CD14-positive monocyte (primary cell): ENCODE results near the gene IGF1R. TPM values are rescaled to one million over a fixed set of nuclear protein-coding genes. Genes with fewer than 3 reads are reported as not detected.

Source experiments
- DNase-seq, 3 donors: peaks; one replicate each; pipeline ENCODE4 v3.0.0-alpha.2; 2011 to 2022
- H2AFZ ChIP-seq: 2 replicates; pipeline ENCODE4 v1.6.0; 2012; ENCODE audit warnings: mild to moderate bottlenecking, low read depth, low read length, inconsistent platforms; ENCODE audit not compliant: insufficient read depth, poor library complexity, severe bottlenecking
- H3K27ac ChIP-seq, 2 donors: 1 replicate in 1 of 2; 2 replicates in 1 of 2; pipeline ENCODE4 v1.5.1; 2012 to 2013; ENCODE audit warnings: low read length in 2 of 2, control low read depth in 1 of 2, inconsistent platforms in 1 of 2, low read depth in 1 of 2, mild to moderate bottlenecking in 1 of 2
- H3K27me3 ChIP-seq, 2 donors: one replicate each; pipeline versions ENCODE4 v1.6.0 to v1.6.1; 2011 to 2013; ENCODE audit warnings: low read length in 2 of 2; ENCODE audit not compliant: control insufficient read depth in 2 of 2, insufficient read depth in 2 of 2
- H3K36me3 ChIP-seq, 2 donors: replicated peaks in 1 of 2; 1 replicate in 1 of 2; 2 replicates in 1 of 2; pipeline versions ENCODE4 v1.5.1 to v1.6.1; 2012 to 2013; ENCODE audit warnings: low read length in 2 of 2, control low read depth in 1 of 2, inconsistent platforms in 1 of 2, mild to moderate bottlenecking in 1 of 2; ENCODE audit not compliant: insufficient read depth in 2 of 2, control insufficient read depth in 1 of 2
- H3K4me1 ChIP-seq, 2 donors: 1 replicate in 1 of 2; 2 replicates in 1 of 2; pipeline versions ENCODE4 v1.5.1 to v1.6.1; 2012 to 2013; ENCODE audit warnings: low read length in 2 of 2, control low read depth in 1 of 2, inconsistent platforms in 1 of 2, mild to moderate bottlenecking in 1 of 2, moderate library complexity in 1 of 2; ENCODE audit not compliant: insufficient read depth in 2 of 2, control insufficient read depth in 1 of 2
- H3K4me2 ChIP-seq: replicated peaks from 2 replicates; pipeline ENCODE3; 2012; ENCODE audit warnings: low read length, moderate library complexity, mild to moderate bottlenecking; ENCODE audit not compliant: poor library complexity, severe bottlenecking; ENCODE audit errors: extremely low read depth
- H3K4me3 ChIP-seq, 3 experiments: fragments of 200-600 bp in 1 of 3; sonication (generic) in 1 of 3; replicated peaks in 1 of 3; 1 replicate in 2 of 3; 2 replicates in 1 of 3; pipeline ENCODE4 v1.5.1; 2011 to 2013; ENCODE audit warnings: low read length in 3 of 3, mild to moderate bottlenecking in 3 of 3, control low read depth in 2 of 3, low read depth in 2 of 3, inconsistent platforms in 1 of 3, moderate library complexity in 1 of 3
- H3K79me2 ChIP-seq: 2 replicates; pipeline ENCODE4 v1.6.0; 2012; ENCODE audit warnings: mild to moderate bottlenecking, control low read depth, inconsistent platforms, low read length, moderate library complexity; ENCODE audit not compliant: insufficient read depth
- H3K9ac ChIP-seq: 2 replicates; pipeline ENCODE4 v1.6.0; 2017; ENCODE audit warnings: low read length, mild to moderate bottlenecking; ENCODE audit not compliant: insufficient read depth, poor library complexity, severe bottlenecking
- H3K9me3 ChIP-seq, 2 donors: replicated peaks in 1 of 2; 1 replicate in 1 of 2; 2 replicates in 1 of 2; pipeline versions ENCODE4 v1.5.1 to v1.6.1; 2012 to 2013; ENCODE audit warnings: low read length in 2 of 2, control low read depth in 1 of 2; ENCODE audit not compliant: control insufficient read depth in 1 of 2, insufficient read depth in 1 of 2
- H4K20me1 ChIP-seq: 2 replicates; pipeline ENCODE4 v1.6.0; 2012; ENCODE audit warnings: mild to moderate bottlenecking, low read length, control low read depth, moderate library complexity; ENCODE audit not compliant: insufficient read depth
- H3K27ac Mint-ChIP-seq, 7 donors: one replicate each; pipeline ENCODE4 v1.8.0; 2020; ENCODE audit warnings: mild to moderate bottlenecking in 7 of 7, mixed read lengths in 7 of 7, moderate library complexity in 6 of 7, inconsistent platforms in 2 of 7
- H3K27me3 Mint-ChIP-seq, 3 donors: one replicate each; pipeline ENCODE4 v1.8.0; 2021 to 2022; ENCODE audit warnings: low read depth in 3 of 3, mild to moderate bottlenecking in 3 of 3, mixed read lengths in 3 of 3, moderate library complexity in 3 of 3, inconsistent platforms in 1 of 3
- H3K36me3 Mint-ChIP-seq, 2 donors: one replicate each; pipeline ENCODE4 v1.8.0; 2020; ENCODE audit warnings: mixed read lengths in 2 of 2, inconsistent platforms in 1 of 2, mild to moderate bottlenecking in 1 of 2
- H3K4me1 Mint-ChIP-seq: one replicate; pipeline ENCODE4 v1.8.0; 2020; ENCODE audit warnings: mild to moderate bottlenecking, mixed read lengths
- H3K4me3 Mint-ChIP-seq, 2 donors: one replicate each; pipeline ENCODE4 v1.8.0; 2020; ENCODE audit warnings: mild to moderate bottlenecking in 2 of 2, mixed read lengths in 2 of 2, moderate library complexity in 1 of 2
- H3K9me3 Mint-ChIP-seq, 7 donors: one replicate each; pipeline ENCODE4 v1.8.0; 2020 to 2022; ENCODE audit warnings: mixed read lengths in 7 of 7, mild to moderate bottlenecking in 6 of 7, moderate library complexity in 6 of 7, inconsistent platforms in 2 of 7
- WGBS: methylation state at CpG from one replicate; pipeline ENCODE4 v1.1.5; 2013; ENCODE audit warnings: missing lambda C conversion rate; ENCODE audit not compliant: insufficient coverage; 5-methylcytosine and 5-hydroxymethylcytosine counted together
- intact Hi-C, 2 donors: fragments of 100-400 bp; cut with micrococcal nuclease; formaldehyde crosslinking; loops; one replicate each; pipeline versions ENCODE4 v1.15.0 to v1.15.1; 2023
- polyA plus RNA-seq, 3 donors: library from polyadenylated mRNA; depleted of rRNA in 1 of 3; unstranded in 2 of 3; stranded (reverse) in 1 of 3; fragments of 300-500 nt in 2 of 3; fragments of >200 nt in 1 of 3; fragmentation: Illumina TruSeq in 2 of 3; gene quantifications; 1 replicate in 2 of 3; 2 replicates in 1 of 3; pipeline ENCODE4 v1.2.3, GENCODE V29; 2012 to 2021
- TF ChIP-seq, protein P1 (sequence below): fragments of 200-600 bp; IDR thresholded peaks from one replicate; pipeline ENCODE4 v1.8.0; 2022; ENCODE audit warnings: antibody characterized with exemption, mild to moderate bottlenecking

Gene IGF1R
- polyA plus RNA-seq, 3 donors, result 0.35 to 4.9 (median 0.67) TPM

DNA sequence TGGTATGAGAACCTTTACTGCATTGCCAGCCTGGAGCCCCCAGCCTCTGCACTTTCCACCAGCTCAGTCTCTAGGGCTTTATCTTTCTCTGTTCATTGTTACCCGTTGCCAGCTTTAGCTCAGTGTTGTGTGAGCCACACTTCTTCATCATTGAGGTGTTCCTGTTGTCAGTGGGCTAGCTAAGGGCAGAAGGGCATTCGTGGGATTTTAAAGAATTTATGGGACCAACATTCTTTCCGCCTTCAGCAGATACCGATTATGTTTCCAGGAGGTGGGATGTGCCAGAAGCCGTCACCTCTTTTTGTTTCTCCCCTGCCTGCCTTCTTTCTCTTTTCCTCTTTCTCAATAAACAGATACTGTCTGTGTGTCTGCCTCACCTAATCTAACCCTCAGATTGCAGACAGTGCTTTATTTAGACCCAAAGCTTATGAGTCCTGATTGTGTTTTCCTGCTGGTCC lies 294.7 kb downstream of the IGF1R start:
- no peak overlapping the region for H3K9ac ChIP-seq
- intact Hi-C loops, result no loop called here
- peaks cover 55 to 89% of the 10 kb centered on the region in 2 donors for H3K36me3 ChIP-seq
- no peak overlapping the region for H3K4me3 ChIP-seq
- no peak overlapping the region for H2AFZ ChIP-seq
- Mint-ChIP-seq H3K27ac (no peak overlapping the region), H3K27me3 (no peaks in the 10 kb centered on the region), H3K4me1 (peaks cover 8% of the 10 kb centered on the region), H3K36me3 (peaks cover 72 to 76% of the 10 kb centered on the region in 2 donors), H3K4me3 (no peak overlapping the region), H3K9me3 (no peaks in the 10 kb centered on the region)
- H3K4me2 ChIP-seq, result no peak overlapping the region
- H3K9me3 ChIP-seq, result no peaks in the 10 kb centered on the region
- no peaks in the 10 kb centered on the region for H3K79me2 ChIP-seq
- H3K4me1 ChIP-seq, result no peaks in the 10 kb centered on the region
- no peaks in the 10 kb centered on the region for H4K20me1 ChIP-seq
- WGBS, result 86% methylated on average over 1 of the region's 5 CpGs
- no peak overlapping the region for H3K27ac ChIP-seq
- no peak for DNase-seq
- TF ChIP-seq, protein P1, sequence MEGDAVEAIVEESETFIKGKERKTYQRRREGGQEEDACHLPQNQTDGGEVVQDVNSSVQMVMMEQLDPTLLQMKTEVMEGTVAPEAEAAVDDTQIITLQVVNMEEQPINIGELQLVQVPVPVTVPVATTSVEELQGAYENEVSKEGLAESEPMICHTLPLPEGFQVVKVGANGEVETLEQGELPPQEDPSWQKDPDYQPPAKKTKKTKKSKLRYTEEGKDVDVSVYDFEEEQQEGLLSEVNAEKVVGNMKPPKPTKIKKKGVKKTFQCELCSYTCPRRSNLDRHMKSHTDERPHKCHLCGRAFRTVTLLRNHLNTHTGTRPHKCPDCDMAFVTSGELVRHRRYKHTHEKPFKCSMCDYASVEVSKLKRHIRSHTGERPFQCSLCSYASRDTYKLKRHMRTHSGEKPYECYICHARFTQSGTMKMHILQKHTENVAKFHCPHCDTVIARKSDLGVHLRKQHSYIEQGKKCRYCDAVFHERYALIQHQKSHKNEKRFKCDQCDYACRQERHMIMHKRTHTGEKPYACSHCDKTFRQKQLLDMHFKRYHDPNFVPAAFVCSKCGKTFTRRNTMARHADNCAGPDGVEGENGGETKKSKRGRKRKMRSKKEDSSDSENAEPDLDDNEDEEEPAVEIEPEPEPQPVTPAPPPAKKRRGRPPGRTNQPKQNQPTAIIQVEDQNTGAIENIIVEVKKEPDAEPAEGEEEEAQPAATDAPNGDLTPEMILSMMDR, result no peak
- H3K27me3 ChIP-seq, result no peaks in the 10 kb centered on the region

- Histone ChIP-seq H3K27me3 (no peaks in the 10 kb centered on the region), H3K4me2 (no peak overlapping the region), H3K36me3 (peaks cover 57 to 89% of the 10 kb centered on the region in 2 donors), H4K20me1 (no peaks in the 10 kb centered on the region), H3K9ac (no peak overlapping the region), H3K4me1 (no peaks in the 10 kb centered on the region), H2AFZ (no peak overlapping the region), H3K9me3 (no peaks in the 10 kb centered on the region), H3K79me2 (no peaks in the 10 kb centered on the region), H3K4me3 (no peak overlapping the region), H3K27ac (no peak overlapping the region)
- Mint-ChIP-seq H3K9me3 (no peaks in the 10 kb centered on the region), H3K27ac (no peak overlapping the region), H3K4me1 (peaks cover 8% of the 10 kb centered on the region), H3K27me3 (no peaks in the 10 kb centered on the region), H3K4me3 (no peak overlapping the region), H3K36me3 (peaks cover 72 to 73% of the 10 kb centered on the region in 2 donors)
- intact Hi-C loops, result no loop called here
- WGBS, result 89% methylated on average over 5 of the region's 6 CpGs
- no peak for DNase-seq
- TF ChIP-seq, protein P1, result no peak
These were observed 295.3 kb downstream of the IGF1R start for GRCh38 chr15:98943601-98944151.
